IMR-90 (cell line): Measurements from ENCODE around the gene LRFN2. TPM values are rescaled to one million over a fixed set of nuclear protein-coding genes. Genes with fewer than 3 reads are reported as not detected.

Source experiments
- ATAC-seq: fragments of 200-7000 bp; cut with Tn5 transposase; 2 replicates; pipeline ENCODE4 v1.9.1; 2020; ENCODE audit warnings: low read depth, mild to moderate bottlenecking, moderate library complexity
- BruUV-seq: library from RNA; stranded (reverse); fragments of 400-500 nt; replicated peaks from 2 replicates; lab custom pipeline; 2021; lab: Mats Ljungman, UMichigan
- CTCF ChIA-PET: fragments of 300-600 bp; formaldehyde crosslinking; extraction: SDS; loops from one replicate; lab custom pipeline; 2021; ENCODE audit warnings: antibody characterized with exemption; lab: Yijun Ruan, JAX
- POLR2A ChIA-PET: fragments of 300-600 bp; sonication (Branson Sonifier 250); formaldehyde crosslinking; loops from one replicate; lab custom pipeline; 2022; ENCODE audit warnings: antibody characterized with exemption; ENCODE audit not compliant: unreplicated experiment; lab: Charles Lee
- DNase-seq: peaks from one replicate; pipeline ENCODE4 v3.0.0; 2013
- H2AFZ ChIP-seq: replicated peaks from 2 replicates; pipeline ENCODE3; 2013; ENCODE audit warnings: low read length, mild to moderate bottlenecking; ENCODE audit not compliant: poor library complexity
- H2AK5ac ChIP-seq: 2 replicates; pipeline ENCODE4 v1.6.1; 2013; ENCODE audit warnings: low read depth, low read length, inconsistent platforms
- H2AK9ac ChIP-seq: replicated peaks from 2 replicates; pipeline ENCODE3; 2013; ENCODE audit warnings: mild to moderate bottlenecking, low read depth, low read length, moderate library complexity; ENCODE audit not compliant: poor library complexity
- H2BK120ac ChIP-seq: 2 replicates; pipeline ENCODE4 v1.6.1; 2013; ENCODE audit warnings: low read depth, low read length, inconsistent platforms
- H2BK15ac ChIP-seq: 3 replicates; pipeline ENCODE4 v1.6.1; 2013; ENCODE audit warnings: low read depth, low read length, inconsistent platforms
- H2BK20ac ChIP-seq: 2 replicates; pipeline ENCODE4 v1.6.1; 2013; ENCODE audit warnings: low read depth, mild to moderate bottlenecking, inconsistent platforms, low read length, moderate library complexity
- H2BK5ac ChIP-seq: 2 replicates; pipeline ENCODE4 v1.6.1; 2013; ENCODE audit warnings: mild to moderate bottlenecking, low read depth, low read length, inconsistent platforms; ENCODE audit not compliant: poor library complexity, severe bottlenecking
- H3K14ac ChIP-seq: replicated peaks from 2 replicates; pipeline ENCODE4 v1.6.1; 2013; ENCODE audit warnings: low read depth, low read length, inconsistent platforms
- H3K18ac ChIP-seq: 2 replicates; pipeline ENCODE4 v1.6.1; 2013; ENCODE audit warnings: low read depth, low read length, control low read depth
- H3K23ac ChIP-seq: 2 replicates; pipeline ENCODE4 v1.6.1; 2013; ENCODE audit warnings: low read depth, low read length, inconsistent platforms
- H3K27ac ChIP-seq: 2 replicates; pipeline ENCODE4 v1.5.1; 2013; ENCODE audit warnings: mild to moderate bottlenecking, control low read depth, low read length; ENCODE audit not compliant: insufficient read depth
- H3K27me3 ChIP-seq: 2 replicates; pipeline ENCODE4 v1.6.1; 2013; ENCODE audit warnings: low read length; ENCODE audit not compliant: control insufficient read depth, insufficient read depth
- H3K36me3 ChIP-seq: 2 replicates; pipeline ENCODE4 v1.6.1; 2013; ENCODE audit warnings: low read length, mixed read lengths; ENCODE audit not compliant: control insufficient read depth, insufficient read depth
- H3K4ac ChIP-seq: 2 replicates; pipeline ENCODE4 v1.6.1; 2013; ENCODE audit warnings: low read depth, low read length, inconsistent platforms
- H3K4me1 ChIP-seq: 2 replicates; pipeline ENCODE4 v1.6.1; 2013; ENCODE audit warnings: low read length, mixed read lengths; ENCODE audit not compliant: control insufficient read depth, insufficient read depth
- H3K4me2 ChIP-seq: 2 replicates; pipeline ENCODE4 v1.6.1; 2013; ENCODE audit warnings: low read depth, mild to moderate bottlenecking, control low read depth, low read length, moderate library complexity
- H3K4me3 ChIP-seq: 2 replicates; pipeline ENCODE4 v1.5.1; 2013; ENCODE audit warnings: low read depth, mild to moderate bottlenecking, control low read depth, low read length, moderate library complexity; ENCODE audit not compliant: insufficient read depth
- H3K56ac ChIP-seq: 2 replicates; pipeline ENCODE4 v1.6.1; 2013; ENCODE audit warnings: low read length, inconsistent platforms; ENCODE audit not compliant: insufficient read depth; ENCODE audit errors: extremely low read depth
- H3K79me1 ChIP-seq, 2 experiments: 2 replicates each; pipeline ENCODE4 v1.6.1; 2013; ENCODE audit warnings: low read length in 2 of 2, inconsistent platforms in 1 of 2, low read depth in 1 of 2
- H3K9ac ChIP-seq: 2 replicates; pipeline ENCODE4 v1.6.1; 2013; ENCODE audit warnings: low read depth, low read length, control low read depth
- H3K9me1 ChIP-seq: 2 replicates; pipeline ENCODE4 v1.6.1; 2013; ENCODE audit warnings: low read length, inconsistent platforms; ENCODE audit not compliant: insufficient read depth
- H3K9me3 ChIP-seq: 2 replicates; pipeline ENCODE4 v1.6.1; 2013; ENCODE audit warnings: low read length; ENCODE audit not compliant: control insufficient read depth, insufficient read depth
- H4K20me1 ChIP-seq: 2 replicates; pipeline ENCODE4 v1.6.1; 2013; ENCODE audit warnings: low read length, inconsistent platforms; ENCODE audit not compliant: insufficient read depth
- H4K5ac ChIP-seq: 2 replicates; pipeline ENCODE4 v1.6.1; 2013; ENCODE audit warnings: mild to moderate bottlenecking, low read depth, low read length, control low read depth
- H4K8ac ChIP-seq, 2 experiments: 2 replicates each; pipeline ENCODE4 v1.6.1; 2013; ENCODE audit warnings: low read depth in 2 of 2, low read length in 2 of 2, control low read depth in 1 of 2, inconsistent platforms in 1 of 2
- H4K91ac ChIP-seq: 2 replicates; pipeline ENCODE4 v1.6.1; 2013; ENCODE audit warnings: low read depth, low read length, inconsistent platforms; ENCODE audit not compliant: insufficient read depth
- CEBPB ChIP-seq: IDR thresholded peaks from 2 replicates; pipeline ENCODE4 v1.6.1; 2012; ENCODE audit warnings: low read depth, low read length, improper control_type of control experiment
- MXI1 ChIP-seq: IDR thresholded peaks from 2 replicates; pipeline ENCODE4 v1.6.1; 2012; ENCODE audit warnings: low read depth, mild to moderate bottlenecking, low read length, moderate library complexity, borderline replicate concordance
- NFE2L2 ChIP-seq: fragments of 150-350 bp; IDR thresholded peaks from 2 replicates; pipeline ENCODE4 v1.6.1; 2016; ENCODE audit warnings: low read depth, mild to moderate bottlenecking, low read length
- SMC3 ChIP-seq: fragments of 150-350 bp; IDR thresholded peaks from 2 replicates; pipeline ENCODE4 v1.6.1; 2016; ENCODE audit warnings: low read depth, mild to moderate bottlenecking, antibody characterized with exemption, low read length, moderate library complexity
- WGBS, 2 experiments: methylation state at CpG; one replicate each; pipeline versions ENCODE4 v1.1.5 to v1.1.7; 2013; ENCODE audit warnings: missing lambda C conversion rate in 2 of 2; ENCODE audit not compliant: insufficient read length in 1 of 2; ENCODE audit errors: extremely low coverage in 2 of 2; 5-methylcytosine and 5-hydroxymethylcytosine counted together
- dilution Hi-C: fragments of 300-500 bp; cut with HindIII; formaldehyde crosslinking; loops from one replicate; pipeline ENCODE4 v1.14.3; 2018; ENCODE audit warnings: low sequenced_read_pairs; ENCODE audit not compliant: unreplicated experiment
- in situ Hi-C: fragments of 300-500 bp; cut with MboI; formaldehyde crosslinking; loops from 3 replicates; pipeline ENCODE4 v1.14.3; 2019; ENCODE audit warnings: low sequenced_read_pairs, inconsistent platforms, mixed read lengths
- intact Hi-C: fragments of 100-400 bp; cut with micrococcal nuclease; formaldehyde crosslinking; loops from 2 replicates; pipeline ENCODE4 v1.10.0; 2022
- polyA plus RNA-seq, 3 experiments: library from polyadenylated mRNA; depleted of rRNA; stranded (reverse); fragments of >200 nt; gene quantifications; 2 replicates each; pipeline ENCODE4 v1.2.3, GENCODE V29; 2012; ENCODE audit warnings: low replicate concordance in 1 of 3
- total RNA-seq: library from RNA; depleted of rRNA; stranded (reverse); fragments of >200 nt; gene quantifications from 2 replicates; pipeline ENCODE4 v1.2.3, GENCODE V29; 2012

Gene LRFN2
- total and polyA plus RNA-seq, 2 of the 4 experiments (the other 2 are of a cell fraction) = not detected

GRCh38 chr6:40378071-40378724 lies 209.0 kb downstream of the LRFN2 start:
- no peak overlapping the region for H2BK120ac ChIP-seq
- no peak overlapping the region for H4K91ac ChIP-seq
- H3K79me1 ChIP-seq = no peaks in the 10 kb centered on the region
- H2BK20ac ChIP-seq = no peak overlapping the region
- CTCF ChIA-PET = no interaction called here
- no peak overlapping the region for H2AK5ac ChIP-seq
- intact Hi-C loops (no loop called here), in situ Hi-C loops (no loop called here), dilution Hi-C loops (no loop called here)
- no peak overlapping the region for H4K8ac ChIP-seq
- H2AK9ac ChIP-seq = no peak overlapping the region
- H3K23ac ChIP-seq = no peak overlapping the region
- no peak overlapping the region for H4K5ac ChIP-seq
- no peak overlapping the region for H2BK15ac ChIP-seq
- ATAC-seq (no peak), DNase-seq (no peak)
- H3K4me3 ChIP-seq = no peak overlapping the region
- no peaks in the 10 kb centered on the region for H3K36me3 ChIP-seq
- 74% methylated on average over 11 of the region's 21 CpGs; no CpG with 5 or more reads in 1 of the 2 experiments for WGBS, 2 experiments
- TF ChIP-seq NFE2L2 (no peak), SMC3 (no peak), CEBPB (peak; percentile 66), MXI1 (no peak)
- no peak overlapping the region for H3K18ac ChIP-seq
- H3K9ac ChIP-seq = no peak overlapping the region
- no peak overlapping the region for H2BK5ac ChIP-seq
- H3K4me2 ChIP-seq = no peak overlapping the region
- H3K4me1 ChIP-seq = no peaks in the 10 kb centered on the region
- H3K14ac ChIP-seq = no peak overlapping the region
- H3K9me3 ChIP-seq = no peaks in the 10 kb centered on the region
- H4K20me1 ChIP-seq = no peaks in the 10 kb centered on the region
- POLR2A ChIA-PET = no interaction called here
- H3K27me3 ChIP-seq = no peaks in the 10 kb centered on the region
- no peak overlapping the region for H3K56ac ChIP-seq
- BruUV-seq = no TSS peak
- H3K4ac ChIP-seq = no peak overlapping the region
- no peak overlapping the region for H2AFZ ChIP-seq
- no peak overlapping the region for H3K27ac ChIP-seq
- H3K9me1 ChIP-seq = no peaks in the 10 kb centered on the region
